H1 (cell line): ENCODE measurements around the gene MBNL1. TPM values are rescaled to one million over a fixed set of nuclear protein-coding genes. Genes with fewer than 3 reads are reported as not detected.

Source experiments
- CHD7 ChIP-seq: fragments of 300-600 bp; sonication (generic); IDR thresholded peaks from 2 replicates; pipeline ENCODE4 v1.7.1; 2012; ENCODE audit warnings: low read length, moderate library complexity, mild to moderate bottlenecking, inconsistent platforms; ENCODE audit not compliant: insufficient replicate concordance
- polyA plus RNA-seq, 7 experiments: library from polyadenylated mRNA; depleted of rRNA in 3 of 7; stranded (reverse) in 5 of 7; unstranded in 2 of 7; fragments of >200 nt in 5 of 7; fragments of 200-250 nt in 2 of 7; gene quantifications; 1 replicate in 5 of 7; 2 replicates in 1 of 7; 4 replicates in 1 of 7; pipeline versions ENCODE4 v1.2.1 to v1.2.3, GENCODE V29; 2011 to 2013; ENCODE audit warnings: missing spikeins in 2 of 7, mixed read lengths in 2 of 7
- total RNA-seq: library from RNA; stranded (reverse); fragmentation: NEBNext Ultra II Directional; extraction: Animal tissue kit (Norgen Biotek cat#: 25700); gene quantifications from 2 replicates; pipeline ENCODE4 v1.2.1, GENCODE V29; 2021

Gene MBNL1
- total and polyA plus RNA-seq, 2 of the 8 experiments (the other 6 are each of a cell fraction or from before 2014, with no cell fraction given): 5.0 to 16.4 TPM

GRCh38 chr3:152362086-152362485 lies 93.4 kb downstream of the MBNL1 start (continued):
- no peak for TF ChIP-seq CHD7
